Fibroblast of lung (primary cell): ENCODE results near the gene DLK1.

Experiments used
- EZH2 ChIP-seq: IDR thresholded peaks from 2 replicates; pipeline ENCODE4 v1.5.1; 2012; ENCODE audit warnings: low read length, control low read depth, mild to moderate bottlenecking; ENCODE audit errors: missing control alignments
- TF ChIP-seq, protein P1 (sequence below), 2 donors: IDR thresholded peaks in 1 of 2; conservative IDR thresholded peaks in 1 of 2; 1 replicate in 1 of 2; 2 replicates in 1 of 2; pipeline ENCODE4 v1.5.1; 2011 to 2012; ENCODE audit warnings: low read length in 2 of 2, control low read depth in 1 of 2, inconsistent platforms in 1 of 2, low read depth in 1 of 2, mild to moderate bottlenecking in 1 of 2

DNA sequence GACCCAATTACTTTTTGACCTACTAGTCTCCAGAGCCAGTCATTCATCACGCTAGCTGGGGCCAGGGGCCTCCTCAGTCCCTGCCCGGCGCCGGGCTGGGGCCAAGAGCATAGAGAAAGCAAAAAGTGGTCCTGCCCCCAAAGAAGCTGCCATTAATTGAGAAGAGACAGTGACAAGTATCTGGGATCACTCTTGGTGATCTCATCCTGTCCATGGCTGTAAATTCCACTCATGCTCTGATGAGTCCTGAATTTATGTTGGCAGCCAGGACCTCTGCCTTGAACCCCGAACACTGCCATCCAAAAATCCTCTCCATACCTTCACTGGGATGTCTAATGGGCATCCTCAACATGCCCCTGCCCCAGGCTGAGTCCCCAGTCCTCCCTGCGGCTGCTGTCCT, 34.4 kb upstream of the DLK1 start:
- TF ChIP-seq, protein P1, sequence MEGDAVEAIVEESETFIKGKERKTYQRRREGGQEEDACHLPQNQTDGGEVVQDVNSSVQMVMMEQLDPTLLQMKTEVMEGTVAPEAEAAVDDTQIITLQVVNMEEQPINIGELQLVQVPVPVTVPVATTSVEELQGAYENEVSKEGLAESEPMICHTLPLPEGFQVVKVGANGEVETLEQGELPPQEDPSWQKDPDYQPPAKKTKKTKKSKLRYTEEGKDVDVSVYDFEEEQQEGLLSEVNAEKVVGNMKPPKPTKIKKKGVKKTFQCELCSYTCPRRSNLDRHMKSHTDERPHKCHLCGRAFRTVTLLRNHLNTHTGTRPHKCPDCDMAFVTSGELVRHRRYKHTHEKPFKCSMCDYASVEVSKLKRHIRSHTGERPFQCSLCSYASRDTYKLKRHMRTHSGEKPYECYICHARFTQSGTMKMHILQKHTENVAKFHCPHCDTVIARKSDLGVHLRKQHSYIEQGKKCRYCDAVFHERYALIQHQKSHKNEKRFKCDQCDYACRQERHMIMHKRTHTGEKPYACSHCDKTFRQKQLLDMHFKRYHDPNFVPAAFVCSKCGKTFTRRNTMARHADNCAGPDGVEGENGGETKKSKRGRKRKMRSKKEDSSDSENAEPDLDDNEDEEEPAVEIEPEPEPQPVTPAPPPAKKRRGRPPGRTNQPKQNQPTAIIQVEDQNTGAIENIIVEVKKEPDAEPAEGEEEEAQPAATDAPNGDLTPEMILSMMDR (conservative IDR thresholded peaks at IDR 0.05 in 1 of 2, IDR thresholded peaks at IDR 0.05 in 1 of 2; ENCODE audit: low read depth in 1 of 2, low read length in 2 of 2) = no peak
- TF ChIP-seq EZH2 = no peak
